Endothelial cell of umbilical vein (primary cell): Measurements from ENCODE around the gene CCNF. TPM values are rescaled to one million over a fixed set of nuclear protein-coding genes. Genes with fewer than 3 reads are reported as not detected.

Experiments
- BruUV-seq: library from RNA; stranded (reverse); fragments of 400-500 nt; replicated peaks from 2 replicates; lab custom pipeline; 2021; lab: Mats Ljungman, UMichigan
- CTCF ChIA-PET: fragments of 300-600, 350-600 bp; sonication (Branson Sonifier 250); formaldehyde crosslinking; loops from one replicate; lab custom pipeline; 2021; ENCODE audit warnings: antibody characterized with exemption, inconsistent platforms; lab: Charles Lee
- POLR2A ChIA-PET: fragments of 300-600, 350-600 bp; sonication (Branson Sonifier 250); formaldehyde crosslinking; loops from one replicate; lab custom pipeline; 2021; ENCODE audit warnings: antibody characterized with exemption, inconsistent platforms; lab: Charles Lee
- DNase-seq: peaks from one replicate; pipeline ENCODE4 v3.0.0-alpha.2; 2011; ENCODE audit warnings: low read depth, low spot score
- FAIRE-seq: peaks from 2 replicates; lab custom pipeline; 2011; peaks lifted over from hg19 to GRCh38; lab: Jason Lieb, UNC
- H2AFZ ChIP-seq: 2 replicates; pipeline ENCODE4 v1.6.0; 2012; ENCODE audit warnings: low read depth, low read length, control low read depth, inconsistent platforms
- H3K27ac ChIP-seq: 2 replicates; pipeline ENCODE4 v1.5.1; 2011; ENCODE audit warnings: low read depth, mild to moderate bottlenecking, control low read depth, low read length, moderate library complexity; ENCODE audit not compliant: insufficient read depth
- H3K27me3 ChIP-seq, 2 experiments: 2 replicates each; pipeline versions ENCODE4 v1.6.0 to v1.6.1; 2011; ENCODE audit warnings: low read length in 2 of 2, mixed read lengths in 1 of 2; ENCODE audit not compliant: control insufficient read depth in 2 of 2, insufficient read depth in 2 of 2
- H3K36me3 ChIP-seq, 2 experiments: 2 replicates in 1 of 2; 3 replicates in 1 of 2; pipeline ENCODE4 v1.5.1; 2011; ENCODE audit warnings: low read length in 2 of 2, mild to moderate bottlenecking in 1 of 2, moderate library complexity in 1 of 2; ENCODE audit not compliant: control insufficient read depth in 2 of 2, insufficient read depth in 2 of 2; ENCODE audit errors: extremely low read depth in 1 of 2
- H3K4me1 ChIP-seq: 3 replicates; pipeline ENCODE4 v1.5.1; 2011; ENCODE audit warnings: mild to moderate bottlenecking, low read length; ENCODE audit not compliant: control insufficient read depth, insufficient read depth; ENCODE audit errors: extremely low read depth
- H3K4me2 ChIP-seq: 2 replicates; pipeline ENCODE4 v1.6.1; 2011; ENCODE audit warnings: low read length, control low read depth, mixed read lengths; ENCODE audit not compliant: insufficient read depth
- H3K4me3 ChIP-seq, 3 experiments: fragments of 200-600 bp in 1 of 3; sonication (generic), shearing (Covaris generic) in 1 of 3; replicated peaks in 1 of 3; 2 replicates each; pipeline ENCODE4 v1.5.1; 2011 to 2016; ENCODE audit warnings: control low read depth in 3 of 3, low read length in 3 of 3, mild to moderate bottlenecking in 2 of 3, inconsistent platforms in 1 of 3, low read depth in 1 of 3, moderate library complexity in 1 of 3; ENCODE audit not compliant: insufficient read depth in 1 of 3
- H3K79me2 ChIP-seq: 2 replicates; pipeline ENCODE4 v1.6.0; 2012; ENCODE audit warnings: low read length, inconsistent platforms; ENCODE audit not compliant: control insufficient read depth, insufficient read depth
- H3K9ac ChIP-seq: replicated peaks from 2 replicates; pipeline ENCODE3; 2011; ENCODE audit warnings: low read length, control low read depth; ENCODE audit not compliant: insufficient read depth; ENCODE audit errors: extremely low read depth
- H3K9me1 ChIP-seq: replicated peaks from 3 replicates; pipeline ENCODE4 v1.6.0; 2011; ENCODE audit warnings: mild to moderate bottlenecking, low read length; ENCODE audit not compliant: control insufficient read depth, insufficient read depth; ENCODE audit errors: extremely low read depth
- H3K9me3 ChIP-seq: replicated peaks from 2 replicates; pipeline ENCODE4 v1.5.1; 2012; ENCODE audit warnings: low read length, inconsistent platforms; ENCODE audit not compliant: control insufficient read depth, insufficient read depth
- H4K20me1 ChIP-seq: replicated peaks from 2 replicates; pipeline ENCODE3; 2011; ENCODE audit warnings: mild to moderate bottlenecking, low read length; ENCODE audit not compliant: control insufficient read depth, insufficient read depth; ENCODE audit errors: extremely low read depth
- EZH2 ChIP-seq: IDR thresholded peaks from 2 replicates; pipeline ENCODE4 v1.6.1; 2012; ENCODE audit warnings: borderline replicate concordance, low read depth, mild to moderate bottlenecking, moderate library complexity, low read length, inconsistent platforms; ENCODE audit not compliant: severe bottlenecking
- FOS ChIP-seq: IDR thresholded peaks from 2 replicates; pipeline ENCODE4 v1.6.1; 2011; ENCODE audit warnings: mild to moderate bottlenecking, low read length, moderate library complexity, borderline replicate concordance; ENCODE audit not compliant: insufficient read depth
- GATA2 ChIP-seq: IDR thresholded peaks from 2 replicates; pipeline ENCODE4 v1.7.0; 2011; ENCODE audit warnings: low read depth, mild to moderate bottlenecking, moderate library complexity, mixed read lengths, low read length; ENCODE audit not compliant: insufficient read length, insufficient read depth
- JUN ChIP-seq: IDR thresholded peaks from 2 replicates; pipeline ENCODE4 v1.6.1; 2011; ENCODE audit warnings: borderline replicate concordance, low read depth; ENCODE audit not compliant: insufficient read length, insufficient read depth
- MYC ChIP-seq: IDR thresholded peaks from one replicate; pipeline ENCODE4 v1.6.1; 2011; ENCODE audit warnings: mild to moderate bottlenecking, low read depth, low read length
- POLR2A ChIP-seq: IDR thresholded peaks from 2 replicates; pipeline ENCODE4 v1.6.1; 2012; ENCODE audit warnings: low read depth, mild to moderate bottlenecking, control low read depth, low read length
- POLR2AphosphoS5 ChIP-seq: IDR thresholded peaks from 2 replicates; pipeline ENCODE4 v1.6.1; 2012; ENCODE audit warnings: low read depth, mild to moderate bottlenecking, control low read depth, low read length, moderate library complexity; ENCODE audit not compliant: insufficient read depth
- dilution Hi-C: fragments of 300-500 bp; cut with MboI; formaldehyde crosslinking; loops from one replicate; pipeline ENCODE4 v1.15.0; 2019; ENCODE audit warnings: low sequenced_read_pairs; ENCODE audit not compliant: extremely low pct_ligation_motif_present
- intact Hi-C: fragments of 100-400 bp; cut with micrococcal nuclease; formaldehyde crosslinking; loops from one replicate; pipeline ENCODE4 v1.10.0; 2022
- polyA plus RNA-seq, 4 experiments: library from polyadenylated mRNA; depleted of rRNA in 3 of 4; stranded (reverse) in 3 of 4; unstranded in 1 of 4; fragments of >200 nt; gene quantifications; 2 replicates each; pipeline versions ENCODE4 v1.2.1 to v1.2.3, GENCODE V29; 2011 to 2012; ENCODE audit warnings: missing spikeins in 1 of 4
- total RNA-seq: library from RNA; stranded (reverse); gene quantifications from 2 replicates; pipeline ENCODE4 v1.2.3, GENCODE V29; 2021
- TF ChIP-seq, protein P1 (sequence below), 2 donors: IDR thresholded peaks; 1 replicate in 1 of 2; 2 replicates in 1 of 2; pipeline ENCODE4 v1.5.1; 2011; ENCODE audit warnings: low read length in 2 of 2, mild to moderate bottlenecking in 2 of 2, moderate library complexity in 2 of 2, control low read depth in 1 of 2, inconsistent platforms in 1 of 2, low read depth in 1 of 2; ENCODE audit not compliant: insufficient read depth in 1 of 2; ENCODE audit errors: extremely low read depth in 1 of 2
- TF ChIP-seq, protein P2 (sequence below): IDR thresholded peaks from 2 replicates; pipeline ENCODE4 v1.6.1; 2011; ENCODE audit not compliant: insufficient read depth, insufficient read length

The CCNF gene
- total and polyA plus RNA-seq, 2 donors (not counting 3 experiments of a cell fraction or from before 2014, with no cell fraction given), result 13.9 to 48.9 TPM

DNA sequence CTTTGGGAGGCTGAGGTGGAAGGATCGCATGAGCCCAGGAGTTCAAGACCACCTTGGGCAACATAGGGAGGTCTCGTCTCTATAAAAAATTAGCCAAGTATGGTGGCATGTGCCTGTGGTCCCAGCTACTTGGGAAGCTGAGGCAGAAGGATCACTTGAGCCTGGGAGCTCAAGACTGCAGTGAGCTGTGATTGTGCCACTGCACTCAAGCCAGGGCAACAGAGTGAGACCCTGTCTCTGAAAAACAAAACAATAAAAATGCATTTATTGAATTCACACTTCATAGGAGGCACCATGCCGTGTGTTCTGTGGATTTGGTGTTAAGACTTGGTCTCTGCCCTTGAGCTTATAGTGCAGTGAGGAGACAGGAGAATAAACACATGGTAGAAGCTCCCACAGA, 48.1 kb downstream of the CCNF start:
- Histone ChIP-seq H3K79me2 (peaks cover 9% of the 10 kb centered on the region), H3K36me3 (no peaks in the 10 kb centered on the region), H3K9me3 (no peaks in the 10 kb centered on the region), H3K27ac (no peak overlapping the region), H3K4me1 (peaks cover 10% of the 10 kb centered on the region), H3K27me3 (no peaks in the 10 kb centered on the region), H3K4me3 (no peak overlapping the region), H3K9me1 (no peaks in the 10 kb centered on the region), H3K4me2 (no peak overlapping the region), H3K9ac (no peak overlapping the region), H4K20me1 (no peaks in the 10 kb centered on the region), H2AFZ (no peak overlapping the region)
- FAIRE-seq, result no peak
- no peak for DNase-seq
- intact Hi-C loops (no loop called here), dilution Hi-C loops (no loop called here)
- TF ChIP-seq EZH2 (no peak), MYC (no peak), FOS (no peak), JUN (no peak)
- TF ChIP-seq, protein P1, sequence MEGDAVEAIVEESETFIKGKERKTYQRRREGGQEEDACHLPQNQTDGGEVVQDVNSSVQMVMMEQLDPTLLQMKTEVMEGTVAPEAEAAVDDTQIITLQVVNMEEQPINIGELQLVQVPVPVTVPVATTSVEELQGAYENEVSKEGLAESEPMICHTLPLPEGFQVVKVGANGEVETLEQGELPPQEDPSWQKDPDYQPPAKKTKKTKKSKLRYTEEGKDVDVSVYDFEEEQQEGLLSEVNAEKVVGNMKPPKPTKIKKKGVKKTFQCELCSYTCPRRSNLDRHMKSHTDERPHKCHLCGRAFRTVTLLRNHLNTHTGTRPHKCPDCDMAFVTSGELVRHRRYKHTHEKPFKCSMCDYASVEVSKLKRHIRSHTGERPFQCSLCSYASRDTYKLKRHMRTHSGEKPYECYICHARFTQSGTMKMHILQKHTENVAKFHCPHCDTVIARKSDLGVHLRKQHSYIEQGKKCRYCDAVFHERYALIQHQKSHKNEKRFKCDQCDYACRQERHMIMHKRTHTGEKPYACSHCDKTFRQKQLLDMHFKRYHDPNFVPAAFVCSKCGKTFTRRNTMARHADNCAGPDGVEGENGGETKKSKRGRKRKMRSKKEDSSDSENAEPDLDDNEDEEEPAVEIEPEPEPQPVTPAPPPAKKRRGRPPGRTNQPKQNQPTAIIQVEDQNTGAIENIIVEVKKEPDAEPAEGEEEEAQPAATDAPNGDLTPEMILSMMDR (IDR thresholded peaks at IDR 0.05; ENCODE audit: extremely low read depth in 1 of 2, insufficient read depth in 1 of 2, low read depth in 1 of 2, low read length in 2 of 2), result no peak
- ChIA-PET CTCF (interaction anchor here (0.7 to 1.1 kb wide), 2 partner anchors 19 to 24 kb away, joined by 3 read pairs; no protein-coding TSS in a partner anchor), POLR2A (no interaction called here)
- no TSS peak for BruUV-seq

DNA sequence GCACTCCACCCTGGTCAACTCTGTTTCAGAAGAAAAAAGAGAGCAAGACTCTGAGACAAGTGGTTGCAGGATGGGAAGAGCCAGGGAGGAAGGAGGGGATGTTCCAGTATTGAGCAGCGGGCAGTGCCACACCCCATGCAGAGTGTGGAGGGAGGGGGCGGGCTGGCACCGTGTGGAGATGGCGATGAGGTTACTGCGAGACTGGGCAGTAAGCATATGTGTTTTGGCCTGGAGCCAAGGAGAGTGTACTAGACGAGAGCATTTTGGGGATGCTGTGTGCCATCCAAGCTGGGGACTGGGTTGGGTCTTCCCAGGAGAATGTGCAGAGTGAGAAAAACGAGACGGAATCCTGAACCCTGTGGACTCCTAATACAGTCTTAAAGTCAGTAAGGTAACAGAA, 49.0 kb downstream of the CCNF start:
- Histone ChIP-seq H4K20me1 (no peaks in the 10 kb centered on the region), H3K27me3 (no peaks in the 10 kb centered on the region), H3K9me1 (no peaks in the 10 kb centered on the region), H3K36me3 (no peaks in the 10 kb centered on the region), H3K9me3 (no peaks in the 10 kb centered on the region), H3K4me1 (peaks cover 10% of the 10 kb centered on the region), H3K9ac (no peak overlapping the region), H3K4me2 (no peak overlapping the region), H3K27ac (no peak overlapping the region), H3K79me2 (peaks cover 9% of the 10 kb centered on the region), H3K4me3 (no peak overlapping the region), H2AFZ (no peak overlapping the region)
- no peak for TF ChIP-seq JUN
- TF ChIP-seq MYC, result no peak
- TF ChIP-seq POLR2A, result no peak
- TF ChIP-seq GATA2, result no peak
- no peak for TF ChIP-seq FOS
- no peak for TF ChIP-seq POLR2AphosphoS5
- TF ChIP-seq, protein P1 (IDR thresholded peaks at IDR 0.05; ENCODE audit: extremely low read depth in 1 of 2, insufficient read depth in 1 of 2, low read depth in 1 of 2, low read length in 2 of 2), result no peak
- TF ChIP-seq, protein P2, sequence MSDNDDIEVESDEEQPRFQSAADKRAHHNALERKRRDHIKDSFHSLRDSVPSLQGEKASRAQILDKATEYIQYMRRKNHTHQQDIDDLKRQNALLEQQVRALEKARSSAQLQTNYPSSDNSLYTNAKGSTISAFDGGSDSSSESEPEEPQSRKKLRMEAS, result no peak
- no peak for TF ChIP-seq EZH2
- intact Hi-C loops (no loop called here), dilution Hi-C loops (no loop called here)
- DNase-seq (no peak), FAIRE-seq (no peak)
- POLR2A ChIA-PET, result no interaction called here
- CTCF ChIA-PET, result interaction anchor here (0.7 to 1.1 kb wide), 2 partner anchors 18 to 23 kb away, joined by 3 read pairs; no protein-coding TSS in a partner anchor
- no TSS peak for BruUV-seq
